ENCODE results near the gene MADCAM1. TPM values are rescaled to one million over a fixed set of nuclear protein-coding genes. Genes with fewer than 3 reads are reported as not detected.
A peak's percentile ranks its signal among the peaks of the same experiment; 100 is the strongest.
"Not testable (repeated sequence)": the region's sequence is repeated elsewhere in the genome, so short reads cannot be mapped to it uniquely, and the experiment has no call there.

MADCAM1 gene
- total RNA-seq, 1 experiment from 2014 or later = 0.12 TPM

DNA sequence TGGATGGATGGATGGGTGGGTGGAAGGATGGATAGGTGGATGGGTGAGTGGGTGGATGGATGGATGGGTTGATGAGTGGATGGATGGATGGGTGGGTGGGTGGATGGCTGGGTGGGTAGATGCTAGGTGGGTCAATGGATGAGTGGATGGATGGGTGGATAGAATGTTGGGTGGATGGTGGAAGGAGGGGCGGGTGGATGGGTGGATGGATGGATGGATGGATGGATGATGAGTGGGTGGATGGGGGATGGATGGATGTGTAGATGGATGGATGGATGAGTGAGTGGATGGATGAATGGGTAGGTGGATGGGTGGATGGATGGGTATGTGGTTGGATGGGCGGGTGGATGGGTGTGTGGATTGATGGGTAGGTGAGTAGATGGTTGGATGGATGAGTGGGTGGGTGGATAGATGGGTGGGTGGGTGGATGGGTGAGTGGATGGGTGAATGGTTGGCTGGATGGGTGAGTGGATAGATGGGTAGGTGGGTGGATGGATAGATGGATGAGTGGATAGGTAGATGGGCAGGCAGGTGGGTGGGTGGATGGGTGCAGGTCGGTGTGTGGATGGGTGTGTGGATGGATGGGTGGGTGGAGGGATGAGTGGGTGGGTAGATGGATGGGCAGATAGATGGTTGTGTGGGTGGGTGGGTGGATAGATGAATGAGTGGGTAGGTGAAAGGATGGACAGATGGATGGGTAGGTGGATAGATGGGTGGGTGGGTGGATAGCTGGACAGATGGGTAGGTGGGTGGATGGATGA lies 31.1 kb upstream of the MADCAM1 start:
- DNase-seq (ENCODE audit: low read depth) = no peak

DNA sequence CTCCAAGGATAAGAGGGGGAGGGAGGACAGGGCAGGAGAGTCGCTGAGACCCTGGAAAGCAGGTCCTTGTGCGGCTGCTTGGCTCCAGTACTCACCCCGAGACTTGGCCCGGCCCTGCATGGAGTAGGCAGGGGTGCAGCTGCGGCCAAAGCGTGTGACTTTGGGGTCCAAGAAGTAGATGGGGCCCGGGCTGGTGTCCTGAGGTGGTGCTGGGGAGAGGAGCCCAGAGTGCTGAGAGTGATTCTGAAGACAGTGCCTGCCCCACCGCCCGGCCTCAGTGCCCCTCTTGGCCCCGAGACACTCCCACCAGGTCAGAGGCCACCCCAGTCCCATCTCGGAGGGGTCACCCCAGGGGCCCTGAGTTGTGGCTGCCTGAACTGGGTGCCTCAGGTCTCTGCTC lies 28.7 kb upstream of the MADCAM1 start:
- DNase-seq (ENCODE audit: low read depth) = no peak

DNA sequence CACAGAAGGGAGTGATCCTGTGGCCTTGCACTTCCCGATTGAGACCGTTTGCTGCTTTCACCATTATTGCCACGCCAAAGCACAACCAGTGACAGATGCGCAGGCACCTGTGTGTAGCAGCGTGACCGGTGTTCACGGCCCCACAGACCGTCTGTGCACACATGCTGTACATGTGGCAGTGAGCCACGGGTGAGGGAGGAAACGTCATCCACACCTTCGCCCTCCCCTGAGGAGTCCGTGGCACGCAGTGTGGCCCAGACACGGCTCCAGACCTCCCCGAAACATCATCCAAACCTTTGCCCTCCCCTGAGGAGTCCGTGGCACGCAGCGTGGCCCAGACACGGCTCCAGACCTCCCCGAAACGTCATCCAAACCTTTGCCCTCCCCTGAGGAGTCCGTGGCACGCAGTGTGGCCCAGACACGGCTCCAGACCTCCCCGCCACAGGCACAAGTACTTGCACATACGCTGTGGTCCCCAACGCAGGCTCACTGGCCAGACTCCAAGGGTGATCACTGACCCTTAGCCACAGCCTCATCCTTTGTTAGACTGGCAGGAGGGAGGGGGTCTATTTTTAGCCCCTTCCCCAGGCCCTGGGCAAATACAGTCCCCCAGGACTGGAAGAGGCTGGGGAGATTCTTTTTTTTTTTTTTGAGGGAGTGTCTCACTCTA lies 27.6 kb upstream of the MADCAM1 start:
- no peak for DNase-seq (ENCODE audit: low read depth)

DNA sequence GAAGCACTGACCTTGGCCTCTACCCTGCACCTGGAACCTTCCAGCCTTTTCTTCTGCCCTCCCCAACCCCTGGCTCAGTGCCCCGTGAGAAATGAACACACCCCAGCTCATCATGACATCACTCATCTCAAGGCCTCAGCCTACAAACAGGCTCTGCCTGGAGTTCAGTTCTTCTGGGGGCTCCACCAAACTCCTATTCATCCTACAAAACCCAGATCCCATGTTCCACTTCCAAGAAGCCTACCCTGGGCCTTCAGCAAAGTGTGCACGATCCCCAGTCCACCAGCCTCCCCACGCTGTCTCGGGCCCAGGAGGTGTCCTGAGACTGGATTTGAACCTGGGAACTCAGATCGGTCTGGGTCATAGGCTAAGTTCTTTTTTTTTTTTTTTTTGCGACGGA lies 26.5 kb upstream of the MADCAM1 start:
- DNase-seq (ENCODE audit: low read depth) = no peak

DNA sequence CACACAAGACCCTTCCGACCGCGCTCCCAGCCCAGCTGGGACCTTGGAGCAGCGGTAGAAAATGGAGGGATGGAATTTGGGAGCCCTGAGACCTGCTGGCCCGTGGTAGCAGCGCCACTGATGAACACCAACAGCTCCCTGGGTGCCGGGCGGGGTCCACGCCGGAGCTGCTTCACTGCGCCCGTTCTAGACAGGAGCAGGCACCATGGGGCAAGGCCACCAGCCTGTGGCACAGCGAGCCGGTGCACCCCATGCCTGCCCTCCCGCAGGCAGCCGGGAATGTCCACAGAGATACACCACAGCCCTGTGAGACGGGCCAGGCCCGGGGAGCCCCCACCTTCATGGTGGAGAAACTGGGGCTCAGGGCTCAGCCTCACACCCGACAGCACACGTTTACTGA lies 25.6 kb upstream of the MADCAM1 start:
- no peak for DNase-seq (ENCODE audit: low read depth)

DNA sequence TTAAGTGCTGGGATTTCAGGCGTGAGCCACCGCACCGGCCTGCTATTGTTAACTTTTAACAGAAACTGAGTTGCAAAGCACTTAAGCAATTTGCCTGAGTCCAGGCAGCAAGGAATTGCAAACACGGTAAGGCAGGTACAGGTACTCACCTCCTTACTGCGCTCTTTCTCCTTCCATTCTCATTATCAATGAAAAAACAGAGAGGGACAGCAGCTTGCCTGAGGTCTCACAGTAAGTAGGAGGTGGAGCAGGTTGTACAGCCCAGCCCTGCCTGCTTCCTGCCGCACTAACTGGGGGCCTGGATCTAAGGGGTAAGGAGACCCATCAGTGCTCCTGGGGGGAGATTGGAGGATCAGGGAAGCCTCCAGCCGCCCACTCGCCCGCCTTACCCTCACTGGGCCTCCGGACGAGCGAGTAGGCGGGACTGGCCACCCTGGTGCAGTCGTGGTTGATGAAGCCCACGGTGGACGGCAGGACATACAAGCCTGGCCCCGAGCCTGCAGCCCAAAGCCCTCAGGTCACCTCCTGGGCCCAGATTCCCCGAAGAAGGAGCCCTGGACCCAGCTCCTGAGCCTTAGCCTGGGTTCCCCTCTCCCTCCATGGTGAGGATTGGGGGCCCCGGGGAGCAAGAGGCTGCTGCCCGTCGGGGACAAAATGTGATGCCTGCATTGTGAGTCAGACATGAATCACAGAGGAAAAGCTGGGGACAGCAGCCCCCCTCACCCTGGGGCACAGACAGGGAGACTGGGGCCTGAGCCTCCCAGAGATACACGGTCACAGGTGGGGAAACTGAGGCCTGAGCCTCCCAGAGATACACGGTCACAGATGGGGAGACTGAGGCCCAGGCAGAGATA lies 24.1 kb upstream of the MADCAM1 start:
- peak; percentile 50 for DNase-seq (ENCODE audit: low read depth)

DNA sequence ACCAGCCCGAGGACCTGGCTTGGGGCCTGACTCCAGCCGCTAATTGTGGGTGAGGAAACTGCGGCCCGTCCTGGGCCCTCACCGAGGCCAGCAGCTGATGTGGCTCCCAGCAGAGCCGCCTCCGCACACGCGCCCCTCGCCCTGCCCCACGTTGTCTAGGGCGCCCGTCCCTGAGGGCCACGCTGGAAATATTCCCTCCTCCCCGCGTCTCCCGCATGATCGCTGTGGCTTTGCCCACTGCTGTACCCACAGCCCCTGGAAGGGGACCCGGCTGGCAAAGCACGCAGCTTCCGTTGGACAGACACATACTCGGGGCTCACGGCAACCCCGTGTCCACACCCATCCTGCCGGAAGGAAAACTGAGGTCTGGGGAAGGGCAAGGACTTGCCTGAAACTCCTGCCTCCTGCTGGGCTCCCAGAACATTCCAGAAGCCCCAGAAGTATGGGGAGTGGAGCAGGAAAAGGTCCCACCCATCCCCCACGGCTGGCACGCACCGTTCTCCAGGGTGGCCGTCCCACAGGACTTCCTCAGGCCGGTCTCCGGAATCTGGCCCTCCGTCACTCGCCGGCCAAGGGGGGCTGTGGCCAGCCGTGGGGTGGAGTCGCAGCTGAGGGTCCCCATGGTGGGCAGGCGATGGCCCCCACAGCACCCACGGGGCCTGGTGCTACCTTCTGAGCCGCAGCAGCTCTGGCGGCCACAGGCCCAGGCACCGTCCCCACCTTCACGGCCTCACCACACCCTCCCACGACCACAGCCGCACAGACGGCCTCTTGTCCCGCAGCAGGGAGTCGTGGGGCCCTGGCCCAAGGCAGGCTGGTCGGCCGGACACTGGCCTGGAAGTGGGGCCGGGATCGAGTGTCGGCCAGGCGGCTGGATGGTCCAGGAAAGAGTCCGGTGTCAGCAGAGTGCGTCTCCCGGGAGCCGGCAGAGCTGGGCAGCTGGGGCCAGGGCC lies 21.9 kb upstream of the MADCAM1 start:
- peak; percentile 41 for DNase-seq (ENCODE audit: low read depth)

DNA sequence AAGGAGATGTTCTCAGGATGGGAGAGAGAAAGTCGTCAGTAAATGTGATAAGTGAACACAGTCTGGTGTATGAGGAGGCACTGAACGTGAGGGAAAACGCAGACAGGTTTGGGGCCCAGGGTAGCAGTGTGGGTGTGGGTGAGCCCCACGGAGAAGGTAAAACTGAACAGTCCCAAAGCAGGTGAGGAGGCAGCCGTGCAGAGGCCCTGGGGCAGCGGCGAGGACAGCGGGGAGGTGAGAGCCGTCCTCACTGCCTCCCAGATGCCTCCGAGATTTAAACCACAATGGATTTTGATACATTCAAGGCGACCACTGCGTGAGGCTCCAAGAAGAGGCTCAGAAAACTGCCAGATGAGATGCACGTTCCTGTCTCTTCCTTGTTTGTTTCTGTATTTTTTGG lies 20.9 kb upstream of the MADCAM1 start:
- no peak for DNase-seq (ENCODE audit: low read depth)

GRCh38 chr19:478236-478903 lies 17.9 kb upstream of the MADCAM1 start:
- no peak for DNase-seq (ENCODE audit: low read depth)

DNA sequence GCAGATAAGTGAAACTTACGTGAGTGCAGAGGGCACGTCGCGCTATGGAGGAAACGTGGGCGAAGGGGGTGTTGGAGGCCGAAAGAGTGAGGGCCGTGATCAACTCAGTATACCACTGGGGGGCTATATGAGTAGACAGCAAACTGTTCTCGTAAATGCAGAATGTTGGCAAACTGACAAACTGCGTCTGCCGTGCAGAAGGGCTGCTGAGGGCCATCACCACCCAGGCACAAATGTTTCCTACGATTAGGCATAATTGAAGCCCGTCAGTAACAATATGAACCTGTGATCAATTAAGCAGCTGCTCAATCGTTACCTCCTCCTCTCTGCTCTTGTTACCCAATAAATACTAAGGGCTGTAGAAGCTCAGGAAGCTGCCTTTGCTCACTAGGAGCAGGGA lies 17.3 kb upstream of the MADCAM1 start:
- no peak for DNase-seq (ENCODE audit: low read depth)

GRCh38 chr19:480016-480855 lies 16.1 kb upstream of the MADCAM1 start:
- DNase-seq (ENCODE audit: low read depth) = peak; percentile 24

GRCh38 chr19:481100-481499 lies 15.2 kb upstream of the MADCAM1 start:
- DNase-seq (ENCODE audit: low read depth) = not testable (repeated sequence)

GRCh38 chr19:482186-483041 lies 13.9 kb upstream of the MADCAM1 start:
- peak; percentile 53 for DNase-seq (ENCODE audit: low read depth)

- no peak for DNase-seq (ENCODE audit: low read depth)
These were observed 12.8 kb upstream of the MADCAM1 start for GRCh38 chr19:483332-484072.

DNA sequence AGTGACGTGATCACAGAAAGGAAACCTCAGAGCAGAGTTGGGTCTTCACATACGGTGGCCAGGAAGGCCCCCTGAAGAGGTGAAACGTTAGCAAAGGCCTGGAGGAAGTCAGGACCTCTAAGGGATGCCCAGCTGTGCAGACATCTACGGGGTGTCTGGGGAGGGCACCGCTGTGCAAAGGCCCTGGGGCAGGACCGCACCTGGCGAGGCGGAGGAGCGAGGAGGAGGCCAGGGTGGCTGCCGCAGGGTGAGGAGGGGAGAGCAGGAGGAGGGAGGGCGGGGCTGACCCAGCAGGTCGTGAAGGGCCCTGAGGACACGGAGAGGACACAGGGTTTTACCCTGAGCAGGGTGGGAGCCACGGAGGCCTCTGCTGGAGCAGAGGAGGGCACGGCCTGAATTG lies 11.8 kb upstream of the MADCAM1 start:
- DNase-seq (ENCODE audit: low read depth) = no peak

GRCh38 chr19:485077-485476 lies 11.2 kb upstream of the MADCAM1 start:
- no peak for DNase-seq (ENCODE audit: low read depth)

- peak; percentile 45 for DNase-seq (ENCODE audit: low read depth)
These were observed 10.6 kb upstream of the MADCAM1 start for GRCh38 chr19:485583-486236.

Data from RPMI7951 (cell line).